DOHH2 (cell line): Measurements from ENCODE around the gene SH3BGRL.

ENCODE experiments used
- H3F3A ChIP-seq: fragments of 200-600 bp; sonication (generic), shearing (Covaris generic); 2 replicates; pipeline ENCODE4 v1.6.0; 2016; ENCODE audit warnings: antibody characterized with exemption, mild to moderate bottlenecking; ENCODE audit not compliant: control insufficient read depth, insufficient read depth
- H3K27ac ChIP-seq: fragments of 200-600 bp; sonication (generic); 2 replicates; pipeline ENCODE4 v1.5.1; 2014; ENCODE audit warnings: low read depth, mild to moderate bottlenecking, low read length, moderate library complexity
- H3K27me3 ChIP-seq: fragments of 200-600 bp; sonication (generic); 2 replicates; pipeline ENCODE4 v1.6.1; 2014; ENCODE audit warnings: mild to moderate bottlenecking, low read length, mixed read lengths; ENCODE audit not compliant: control insufficient read depth
- H3K36me3 ChIP-seq: fragments of 200-600 bp; sonication (generic); 2 replicates; pipeline ENCODE4 v1.6.1; 2014; ENCODE audit warnings: mild to moderate bottlenecking, low read length, moderate library complexity, mixed read lengths; ENCODE audit not compliant: control insufficient read depth
- H3K4me1 ChIP-seq: fragments of 200-600 bp; sonication (generic); 2 replicates; pipeline ENCODE4 v1.6.1; 2014; ENCODE audit warnings: mild to moderate bottlenecking, low read length, mixed read lengths; ENCODE audit not compliant: control insufficient read depth
- H3K4me2 ChIP-seq: fragments of 200-600 bp; sonication (generic); 2 replicates; pipeline ENCODE4 v1.6.0; 2014; ENCODE audit warnings: mild to moderate bottlenecking, low read length, moderate library complexity
- H3K4me3 ChIP-seq: fragments of 200-600 bp; sonication (generic); 2 replicates; pipeline ENCODE4 v1.5.1; 2014; ENCODE audit warnings: mild to moderate bottlenecking, low read length, mixed read lengths
- H3K79me2 ChIP-seq: fragments of 200-600 bp; sonication (generic); 2 replicates; pipeline ENCODE4 v1.6.1; 2014; ENCODE audit warnings: mild to moderate bottlenecking, low read length, mixed read lengths; ENCODE audit not compliant: control insufficient read depth
- H3K9me2 ChIP-seq: fragments of 200-600 bp; sonication (generic); replicated peaks from 2 replicates; pipeline ENCODE4 v1.6.1; 2014; ENCODE audit warnings: mild to moderate bottlenecking, low read length, mixed read lengths; ENCODE audit not compliant: control insufficient read depth
- H3K9me3 ChIP-seq: fragments of 200-600 bp; sonication (generic); 2 replicates; pipeline ENCODE4 v1.6.1; 2014; ENCODE audit warnings: antibody characterized with exemption, low read length, mixed read lengths; ENCODE audit not compliant: control insufficient read depth, insufficient read depth
- H4K20me1 ChIP-seq: fragments of 200-600 bp; sonication (generic); 2 replicates; pipeline ENCODE4 v1.6.0; 2014; ENCODE audit warnings: low read depth, mild to moderate bottlenecking, antibody characterized with exemption, low read length, moderate library complexity; ENCODE audit not compliant: control insufficient read depth, insufficient read depth
- EZH2phosphoT487 ChIP-seq: fragments of 200-600 bp; sonication (generic); IDR thresholded peaks from 2 replicates; pipeline ENCODE4 v1.6.1; 2017; ENCODE audit warnings: borderline replicate concordance, mild to moderate bottlenecking, antibody characterized with exemption, low read length, moderate library complexity, mixed read lengths
- TF ChIP-seq, protein P1 (sequence below): fragments of 200-600 bp; sonication (generic); IDR thresholded peaks from one replicate; pipeline ENCODE4 v1.5.1; 2014; ENCODE audit warnings: antibody characterized with exemption, mild to moderate bottlenecking, low read depth, low read length; ENCODE audit not compliant: poor library complexity, severe bottlenecking

Gene SH3BGRL

GRCh38 chrX:81202456-81202819 is 536 bp downstream of the SH3BGRL start:
- peak overlapping the region; percentile 97 for H3K27ac ChIP-seq

GRCh38 chrX:81202943-81203342 is 1.0 kb downstream of the SH3BGRL start:
- Histone ChIP-seq H3K27ac (peak overlapping the region; percentile 97), H3F3A (peaks cover 13% of the 10 kb centered on the region), H3K4me3 (peak overlapping the region; percentile 92), H3K9me3 (no peaks in the 10 kb centered on the region), H3K4me1 (peaks cover 42% of the 10 kb centered on the region), H3K27me3 (no peaks in the 10 kb centered on the region), H3K36me3 (peaks cover 24% of the 10 kb centered on the region), H4K20me1 (no peaks in the 10 kb centered on the region), H3K79me2 (peaks cover 58% of the 10 kb centered on the region), H3K9me2 (no peaks in the 10 kb centered on the region), H3K4me2 (peak overlapping the region; percentile 78)
- TF ChIP-seq EZH2phosphoT487: no peak
- TF ChIP-seq, protein P1, sequence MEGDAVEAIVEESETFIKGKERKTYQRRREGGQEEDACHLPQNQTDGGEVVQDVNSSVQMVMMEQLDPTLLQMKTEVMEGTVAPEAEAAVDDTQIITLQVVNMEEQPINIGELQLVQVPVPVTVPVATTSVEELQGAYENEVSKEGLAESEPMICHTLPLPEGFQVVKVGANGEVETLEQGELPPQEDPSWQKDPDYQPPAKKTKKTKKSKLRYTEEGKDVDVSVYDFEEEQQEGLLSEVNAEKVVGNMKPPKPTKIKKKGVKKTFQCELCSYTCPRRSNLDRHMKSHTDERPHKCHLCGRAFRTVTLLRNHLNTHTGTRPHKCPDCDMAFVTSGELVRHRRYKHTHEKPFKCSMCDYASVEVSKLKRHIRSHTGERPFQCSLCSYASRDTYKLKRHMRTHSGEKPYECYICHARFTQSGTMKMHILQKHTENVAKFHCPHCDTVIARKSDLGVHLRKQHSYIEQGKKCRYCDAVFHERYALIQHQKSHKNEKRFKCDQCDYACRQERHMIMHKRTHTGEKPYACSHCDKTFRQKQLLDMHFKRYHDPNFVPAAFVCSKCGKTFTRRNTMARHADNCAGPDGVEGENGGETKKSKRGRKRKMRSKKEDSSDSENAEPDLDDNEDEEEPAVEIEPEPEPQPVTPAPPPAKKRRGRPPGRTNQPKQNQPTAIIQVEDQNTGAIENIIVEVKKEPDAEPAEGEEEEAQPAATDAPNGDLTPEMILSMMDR: no peak

More at GRCh38 chrX:81202456-81202819, 536 bp downstream of the SH3BGRL start:
- H3K4me3 ChIP-seq: peak overlapping the region; percentile 92
- peaks cover 54% of the 10 kb centered on the region for H3K79me2 ChIP-seq
- no peaks in the 10 kb centered on the region for H3K9me3 ChIP-seq
- no peaks in the 10 kb centered on the region for H4K20me1 ChIP-seq
- no peaks in the 10 kb centered on the region for H3K27me3 ChIP-seq
- TF ChIP-seq, protein P1: no peak
- no peak for TF ChIP-seq EZH2phosphoT487
- peaks cover 13% of the 10 kb centered on the region for H3F3A ChIP-seq
- H3K9me2 ChIP-seq: no peaks in the 10 kb centered on the region
- peaks cover 42% of the 10 kb centered on the region for H3K4me1 ChIP-seq
- H3K36me3 ChIP-seq: peaks cover 24% of the 10 kb centered on the region
- H3K4me2 ChIP-seq: peak overlapping the region; percentile 78

DNA sequence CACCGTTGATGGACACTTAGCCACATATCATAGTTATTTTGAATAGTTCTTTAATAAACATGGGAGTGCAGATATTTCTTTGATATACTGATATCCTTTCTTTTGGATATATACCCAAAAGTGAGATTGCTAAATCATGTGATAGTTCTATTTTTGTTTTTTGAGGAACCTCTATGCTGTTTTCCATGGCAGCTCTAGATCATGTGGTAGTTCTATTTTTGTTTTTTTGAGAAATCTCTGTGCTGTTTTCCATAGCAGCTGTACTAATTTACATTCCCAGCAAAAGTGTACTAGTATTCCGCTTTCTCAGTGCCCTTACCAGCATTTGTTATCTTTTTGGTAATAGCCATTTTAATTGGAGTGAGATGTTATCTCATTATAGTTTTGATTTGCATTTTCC is 3.6 kb downstream of the SH3BGRL start:
- TF ChIP-seq, protein P1: no peak
- no peak for TF ChIP-seq EZH2phosphoT487
- peaks cover 35% of the 10 kb centered on the region for H3K4me1 ChIP-seq
- H3K36me3 ChIP-seq: peaks cover 25% of the 10 kb centered on the region
- H3K9me3 ChIP-seq: no peaks in the 10 kb centered on the region
- peaks cover 13% of the 10 kb centered on the region for H3F3A ChIP-seq
- H3K9me2 ChIP-seq: no peaks in the 10 kb centered on the region
- peak overlapping the region; percentile 39 for H3K4me2 ChIP-seq
- H3K4me3 ChIP-seq: peak overlapping the region; percentile 49
- H3K27ac ChIP-seq: no peak overlapping the region
- no peaks in the 10 kb centered on the region for H3K27me3 ChIP-seq
- no peaks in the 10 kb centered on the region for H4K20me1 ChIP-seq
- H3K79me2 ChIP-seq: peaks cover 73% of the 10 kb centered on the region

DNA sequence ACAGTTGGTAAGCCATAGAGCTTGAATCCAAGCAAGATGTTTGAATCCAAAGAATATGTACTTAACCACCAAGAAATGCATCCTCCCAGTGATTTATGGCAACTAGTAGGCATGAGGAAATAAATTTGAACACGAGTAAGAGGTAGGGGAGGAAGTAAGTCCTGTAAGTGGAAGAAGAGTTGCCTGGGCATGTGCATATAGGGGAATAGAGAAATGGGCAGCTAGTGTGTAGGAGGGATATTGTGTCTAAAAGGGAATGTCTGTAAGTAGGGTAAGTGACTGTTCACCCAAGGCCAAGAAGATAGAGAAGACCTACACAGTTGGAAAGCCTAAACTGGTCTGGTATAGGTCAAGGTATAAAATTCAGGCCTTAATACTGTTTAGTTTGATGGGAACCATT is 4.6 kb downstream of the SH3BGRL start:
- no peaks in the 10 kb centered on the region for H4K20me1 ChIP-seq
- no peaks in the 10 kb centered on the region for H3K9me3 ChIP-seq
- H3K4me3 ChIP-seq: no peak overlapping the region
- no peaks in the 10 kb centered on the region for H3K9me2 ChIP-seq
- H3K4me1 ChIP-seq: peaks cover 28% of the 10 kb centered on the region
- peak overlapping the region; percentile 6; the same call in 1 of the 2 replicates for H3K4me2 ChIP-seq
- no peak for TF ChIP-seq EZH2phosphoT487
- TF ChIP-seq, protein P1: no peak
- peaks cover 76% of the 10 kb centered on the region for H3K79me2 ChIP-seq
- H3K36me3 ChIP-seq: peaks cover 28% of the 10 kb centered on the region
- H3K27ac ChIP-seq: no peak overlapping the region
- peaks cover 6% of the 10 kb centered on the region for H3F3A ChIP-seq
- no peaks in the 10 kb centered on the region for H3K27me3 ChIP-seq
